Neuronal stem cell (in vitro differentiated cells): Measurements from ENCODE around the gene PRRT2.

Source experiments
- DNase-seq: peaks from one replicate; pipeline ENCODE4 v3.0.0-alpha.2; 2013; ENCODE audit warnings: low spot score
- H2AFZ ChIP-seq: one replicate; pipeline ENCODE4 v1.6.1; 2013; ENCODE audit warnings: mild to moderate bottlenecking, low read length, inconsistent platforms
- H2AK5ac ChIP-seq: 2 replicates; pipeline ENCODE4 v1.6.1; 2013; ENCODE audit warnings: low read depth, mild to moderate bottlenecking, inconsistent platforms, low read length, moderate library complexity, mixed read lengths
- H2BK120ac ChIP-seq: 2 replicates; pipeline ENCODE4 v1.6.1; 2013; ENCODE audit warnings: low read depth, mild to moderate bottlenecking, inconsistent platforms, low read length, moderate library complexity, mixed read lengths
- H2BK12ac ChIP-seq: one replicate; pipeline ENCODE4 v1.6.1; 2013; ENCODE audit warnings: low read length, inconsistent platforms
- H2BK15ac ChIP-seq: 2 replicates; pipeline ENCODE4 v1.6.1; 2013; ENCODE audit warnings: mild to moderate bottlenecking, low read length, inconsistent platforms, mixed read lengths
- H2BK5ac ChIP-seq: one replicate; pipeline ENCODE4 v1.6.1; 2013; ENCODE audit warnings: inconsistent platforms, mild to moderate bottlenecking, low read length, moderate library complexity
- H3K14ac ChIP-seq: one replicate; pipeline ENCODE4 v1.6.1; 2013; ENCODE audit warnings: low read length, inconsistent platforms
- H3K18ac ChIP-seq: 2 replicates; pipeline ENCODE4 v1.6.1; 2013; ENCODE audit warnings: low read length, inconsistent platforms
- H3K23ac ChIP-seq: 2 replicates; pipeline ENCODE4 v1.6.1; 2013; ENCODE audit warnings: low read depth, mild to moderate bottlenecking, mixed read lengths, low read length, inconsistent platforms; ENCODE audit not compliant: poor library complexity
- H3K27ac ChIP-seq: replicated peaks from 3 replicates; pipeline ENCODE4 v1.5.1; 2013; ENCODE audit warnings: low read length, inconsistent platforms
- H3K27me3 ChIP-seq, 3 experiments: 2 replicates each; pipeline ENCODE4 v1.6.1; 2013; ENCODE audit warnings: low read length in 3 of 3, mild to moderate bottlenecking in 2 of 3, inconsistent platforms in 1 of 3, low read depth in 1 of 3, mixed read lengths in 1 of 3, moderate library complexity in 1 of 3; ENCODE audit not compliant: control insufficient read depth in 3 of 3, insufficient read depth in 3 of 3
- H3K36me3 ChIP-seq, 2 donors: replicated peaks in 1 of 2; 2 replicates each; pipeline ENCODE4 v1.6.1; 2013; ENCODE audit warnings: low read length in 2 of 2; ENCODE audit not compliant: control insufficient read depth in 2 of 2, insufficient read depth in 2 of 2
- H3K4ac ChIP-seq: 2 replicates; pipeline ENCODE4 v1.6.1; 2013; ENCODE audit warnings: inconsistent platforms, mild to moderate bottlenecking, low read length, moderate library complexity
- H3K4me1 ChIP-seq, 2 donors: 1 replicate in 1 of 2; 2 replicates in 1 of 2; pipeline ENCODE4 v1.6.1; 2013; ENCODE audit warnings: low read length in 2 of 2, low read depth in 1 of 2; ENCODE audit not compliant: control insufficient read depth in 2 of 2, insufficient read depth in 1 of 2
- H3K4me2 ChIP-seq: one replicate; pipeline ENCODE4 v1.6.1; 2013; ENCODE audit warnings: mild to moderate bottlenecking, low read length, inconsistent platforms; ENCODE audit not compliant: insufficient read depth, poor library complexity, severe bottlenecking
- H3K4me3 ChIP-seq, 2 donors: 2 replicates each; pipeline ENCODE4 v1.5.1; 2013; ENCODE audit warnings: low read length in 2 of 2, mild to moderate bottlenecking in 2 of 2, inconsistent platforms in 1 of 2, moderate library complexity in 1 of 2
- H3K79me1 ChIP-seq: one replicate; pipeline ENCODE4 v1.6.1; 2013; ENCODE audit warnings: low read depth, mild to moderate bottlenecking, inconsistent platforms, low read length, moderate library complexity
- H3K9ac ChIP-seq: one replicate; pipeline ENCODE4 v1.6.1; 2013; ENCODE audit warnings: mild to moderate bottlenecking, low read depth, low read length, inconsistent platforms; ENCODE audit not compliant: poor library complexity
- H3K9me3 ChIP-seq, 2 donors: replicated peaks in 1 of 2; 2 replicates each; pipeline versions ENCODE3 to v1.6.1; 2013; ENCODE audit warnings: low read length in 2 of 2, mild to moderate bottlenecking in 2 of 2, inconsistent platforms in 1 of 2, low read depth in 1 of 2, mixed read lengths in 1 of 2, moderate library complexity in 1 of 2; ENCODE audit not compliant: control insufficient read depth in 2 of 2, insufficient read depth in 1 of 2
- H4K8ac ChIP-seq: one replicate; pipeline ENCODE4 v1.6.1; 2013; ENCODE audit warnings: low read depth, mild to moderate bottlenecking, inconsistent platforms, low read length, moderate library complexity
- H4K91ac ChIP-seq: one replicate; pipeline ENCODE4 v1.6.1; 2013; ENCODE audit warnings: low read length, low read depth, mild to moderate bottlenecking, inconsistent platforms; ENCODE audit not compliant: poor library complexity
- WGBS, 2 donors: extraction: QIAGEN DNeasy Blood & Tissue Kit; methylation state at CpG; one replicate each; pipeline ENCODE4 v1.1.7; 2013; ENCODE audit warnings: missing lambda C conversion rate in 2 of 2, mixed read lengths in 1 of 2; ENCODE audit not compliant: insufficient read length in 2 of 2, insufficient replicate concordance in 1 of 2; ENCODE audit errors: extremely low coverage in 2 of 2; 5-methylcytosine and 5-hydroxymethylcytosine counted together

PRRT2 gene

DNA sequence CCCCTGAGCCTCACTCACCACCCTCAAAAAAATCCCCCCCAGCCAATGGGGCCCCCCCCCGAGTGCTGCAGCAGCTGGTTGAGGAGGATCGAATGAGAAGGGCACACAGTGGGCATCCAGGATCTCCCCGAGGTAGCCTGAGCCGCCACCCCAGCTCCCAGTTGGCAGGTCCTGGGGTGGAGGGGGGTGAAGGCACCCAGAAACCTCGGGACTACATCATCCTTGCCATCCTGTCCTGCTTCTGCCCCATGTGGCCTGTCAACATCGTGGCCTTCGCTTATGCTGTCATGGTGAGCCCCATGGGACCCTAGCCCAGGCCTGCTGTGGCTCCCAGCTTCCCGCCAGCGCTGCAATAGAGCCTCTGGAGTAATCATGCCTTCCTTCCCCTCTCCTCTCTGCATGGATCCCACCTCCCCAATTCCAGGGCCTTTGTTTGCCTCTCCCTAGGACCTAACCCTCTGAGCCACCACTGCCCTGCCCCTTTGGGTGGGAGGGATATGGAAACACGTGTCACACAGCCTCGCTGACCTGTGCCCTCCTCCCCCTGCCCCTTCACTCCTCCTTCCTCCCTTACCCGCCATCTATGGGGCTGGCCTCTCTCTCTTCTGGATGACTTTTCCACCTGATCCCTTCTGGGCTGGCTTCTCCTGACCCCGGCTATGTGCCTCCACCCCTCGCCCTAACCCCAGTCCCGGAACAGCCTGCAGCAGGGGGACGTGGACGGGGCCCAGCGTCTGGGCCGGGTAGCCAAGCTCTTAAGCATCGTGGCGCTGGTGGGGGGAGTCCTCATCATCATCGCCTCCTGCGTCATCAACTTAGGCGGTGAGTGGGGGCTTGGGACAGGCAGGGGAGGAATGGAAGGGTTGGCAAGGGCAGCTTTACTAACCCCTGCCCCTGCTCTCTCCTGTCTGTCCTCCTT, 1.9 kb downstream of the PRRT2 start:
- H2AK5ac ChIP-seq, result peak overlapping the region; percentile 94
- no peak for DNase-seq
- peak overlapping the region; percentile 71 to 76 for H3K4me3 ChIP-seq
- H3K4ac ChIP-seq, result no peak overlapping the region
- H2BK120ac ChIP-seq, result peak overlapping the region; percentile 66
- no peaks in the 10 kb centered on the region for H3K9me3 ChIP-seq
- H4K91ac ChIP-seq, result peak overlapping the region; percentile 45
- H3K36me3 ChIP-seq, result peaks cover 21 to 33% of the 10 kb centered on the region in 2 donors
- H3K23ac ChIP-seq, result peak overlapping the region; percentile 34
- H3K14ac ChIP-seq, result no peak overlapping the region
- H3K27me3 ChIP-seq, result no peaks in the 10 kb centered on the region
- peaks cover 43 to 51% of the 10 kb centered on the region in 2 donors for H3K4me1 ChIP-seq
- peak overlapping the region; percentile 61 for H2BK12ac ChIP-seq
- H3K27ac ChIP-seq, result peak overlapping the region; percentile 68
- H2AFZ ChIP-seq, result no peak overlapping the region
- H4K8ac ChIP-seq, result no peak overlapping the region
- peak overlapping the region; percentile 97 for H2BK5ac ChIP-seq
- peak overlapping the region; percentile 96 for H3K4me2 ChIP-seq
- peaks cover 23% of the 10 kb centered on the region for H3K79me1 ChIP-seq
- peak overlapping the region; percentile 91 for H2BK15ac ChIP-seq
- WGBS, 2 donors, result no CpG with 5 or more reads among the region's 24 CpGs
- H3K9ac ChIP-seq, result peak overlapping the region; percentile 82
- H3K18ac ChIP-seq, result peak overlapping the region; percentile 89

DNA sequence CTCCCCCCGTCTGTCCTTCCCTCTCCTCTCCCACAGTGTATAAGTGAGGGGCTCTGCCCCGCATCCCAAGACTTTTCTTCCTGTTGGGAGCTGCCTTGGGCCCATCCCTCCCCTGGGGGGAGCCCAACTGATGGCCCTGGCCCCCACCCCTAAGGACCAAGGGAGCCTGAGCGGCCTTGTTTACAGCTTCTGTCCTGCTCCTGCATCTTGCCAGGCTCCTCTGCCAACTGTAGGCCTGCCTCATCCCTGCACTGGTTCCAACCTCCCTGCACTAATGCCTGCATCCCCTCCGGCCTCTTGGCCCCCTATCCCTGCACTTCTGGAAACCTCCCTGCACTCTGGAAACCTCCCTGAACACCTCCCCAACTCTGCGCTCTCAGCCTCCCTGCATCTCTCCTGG, 2.6 kb downstream of the PRRT2 start:
- Histone ChIP-seq H3K4me3 (peak overlapping the region; percentile 23 to 76), H3K27ac (peak overlapping the region; percentile 68), H3K79me1 (peaks cover 19% of the 10 kb centered on the region), H3K18ac (peak overlapping the region; percentile 83), H2AK5ac (peak overlapping the region; percentile 94), H2BK120ac (peak overlapping the region; percentile 0), H2BK5ac (peak overlapping the region; percentile 33), H2BK15ac (peak overlapping the region; percentile 91), H3K4ac (peak overlapping the region; percentile 57), H3K9ac (peak overlapping the region; percentile 64), H2AFZ (no peak overlapping the region), H4K91ac (no peak overlapping the region), H3K27me3 (no peaks in the 10 kb centered on the region), H3K14ac (no peak overlapping the region), H4K8ac (no peak overlapping the region), H3K4me1 (peaks cover 37 to 45% of the 10 kb centered on the region in 2 donors), H3K36me3 (peaks cover 21 to 34% of the 10 kb centered on the region in 2 donors), H2BK12ac (no peak overlapping the region), H3K23ac (peak overlapping the region; percentile 52), H3K9me3 (no peaks in the 10 kb centered on the region), H3K4me2 (peak overlapping the region; percentile 96)
- no CpG with 5 or more reads among the region's 5 CpGs for WGBS, 2 donors
- DNase-seq, result no peak

DNA sequence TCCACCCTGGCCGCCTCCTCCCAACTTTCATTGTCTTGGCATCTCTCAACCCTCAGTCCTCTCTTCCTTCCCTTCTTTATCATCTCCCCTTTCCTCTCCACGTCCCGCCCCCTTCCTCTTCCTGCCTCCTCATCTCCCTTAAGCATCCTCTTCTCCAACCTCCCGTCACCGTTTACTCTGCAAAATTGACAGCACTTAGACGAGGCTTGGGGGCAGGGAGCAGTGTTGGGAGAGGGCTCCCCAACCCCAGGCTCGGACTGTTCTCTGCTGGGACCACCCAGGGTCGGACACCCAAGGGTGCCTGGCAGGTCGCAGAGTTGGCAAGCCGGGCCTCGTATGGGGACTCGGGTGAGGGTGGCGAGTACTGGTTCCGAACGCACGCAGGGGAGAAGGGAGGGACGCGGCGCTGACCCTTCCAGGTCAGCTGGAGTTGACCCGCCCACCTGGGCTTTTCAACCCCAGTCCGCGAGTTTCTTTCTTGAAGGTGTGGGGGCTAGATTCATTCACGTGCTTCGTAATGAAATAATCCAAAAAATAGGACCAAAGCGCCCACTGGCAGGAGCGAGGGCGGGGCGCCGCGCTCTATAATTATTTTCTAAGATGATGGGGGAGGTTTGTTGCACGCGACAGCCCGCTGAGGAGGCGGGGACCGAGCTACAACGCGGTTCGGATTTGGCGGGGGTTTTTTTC, 3.2 kb downstream of the PRRT2 start:
- Histone ChIP-seq H2BK15ac (peak overlapping the region; percentile 1), H4K91ac (no peak overlapping the region), H3K36me3 (peaks cover 22 to 35% of the 10 kb centered on the region in 2 donors), H2AK5ac (peak overlapping the region; percentile 94), H3K4me2 (peak overlapping the region; percentile 96), H3K9ac (peak overlapping the region; percentile 87), H2BK12ac (no peak overlapping the region), H3K9me3 (no peaks in the 10 kb centered on the region), H3K4ac (peak overlapping the region; percentile 57), H2BK5ac (peak overlapping the region; percentile 33), H3K27me3 (no peaks in the 10 kb centered on the region), H4K8ac (no peak overlapping the region), H2BK120ac (peak overlapping the region; percentile 0), H3K4me1 (peaks cover 33 to 40% of the 10 kb centered on the region in 2 donors), H3K23ac (peak overlapping the region; percentile 52), H3K4me3 (peak overlapping the region; percentile 21 to 76), H3K79me1 (peaks cover 14% of the 10 kb centered on the region), H3K18ac (peak overlapping the region; percentile 90), H2AFZ (no peak overlapping the region), H3K14ac (peak overlapping the region; percentile 77), H3K27ac (peak overlapping the region; percentile 68)
- WGBS, 2 donors, result no CpG with 5 or more reads among the region's 39 CpGs
- DNase-seq, result no peak
